HepG2 (cell line): ENCODE data around the gene ZNF853. TPM values are rescaled to one million over a fixed set of nuclear protein-coding genes. Genes with fewer than 3 reads are reported as not detected.

Experiments
- ATF6 ChIP-seq: sonication (generic); formaldehyde crosslinking; conservative IDR thresholded peaks from 2 replicates; pipeline ENCODE4 v1.4.0; 2020; ENCODE audit warnings: missing genetic modification reagents
- ATRX ChIP-seq: sonication (generic); formaldehyde crosslinking; IDR thresholded peaks from 2 replicates; pipeline ENCODE4 v1.4.0; 2020; ENCODE audit warnings: missing genetic modification reagents, borderline replicate concordance
- CREM ChIP-seq, 2 experiments: sonication (generic) in 1 of 2; formaldehyde crosslinking in 1 of 2; IDR thresholded peaks; 2 replicates each; pipeline versions ENCODE4 v1.4.0 to v1.6.1; 2016 to 2020; ENCODE audit warnings: antibody characterized with exemption in 1 of 2, mild to moderate bottlenecking in 1 of 2, missing genetic modification reagents in 1 of 2
- FIP1L1 ChIP-seq: fragments of 200-400 bp; formaldehyde crosslinking; IDR thresholded peaks from 2 replicates; pipeline ENCODE4 v1.6.1; 2018; ENCODE audit warnings: low read depth, mild to moderate bottlenecking, low read length, moderate library complexity, borderline replicate concordance; ENCODE audit not compliant: insufficient read depth
- FLYWCH1 ChIP-seq: sonication (generic); formaldehyde crosslinking; IDR thresholded peaks from 2 replicates; pipeline ENCODE4 v1.8.1; 2023; ENCODE audit warnings: mild to moderate bottlenecking, missing genetic modification reagents
- GRHL1 ChIP-seq: sonication (generic); formaldehyde crosslinking; conservative IDR thresholded peaks from 2 replicates; pipeline ENCODE4 v1.8.0; 2022; ENCODE audit warnings: missing genetic modification reagents
- HNF1B ChIP-seq: sonication (generic); formaldehyde crosslinking; IDR thresholded peaks from 2 replicates; pipeline ENCODE4 v1.5.1; 2020; ENCODE audit warnings: mild to moderate bottlenecking, moderate library complexity, missing genetic modification reagents
- KLF13 ChIP-seq: sonication (generic); formaldehyde crosslinking; IDR thresholded peaks from 2 replicates; pipeline ENCODE4 v1.4.0; 2020; ENCODE audit warnings: mild to moderate bottlenecking, missing genetic modification reagents
- NFE2L1 ChIP-seq: sonication (generic); formaldehyde crosslinking; IDR thresholded peaks from 2 replicates; pipeline ENCODE4 v1.4.0; 2020; ENCODE audit warnings: missing genetic modification reagents, mild to moderate bottlenecking, borderline replicate concordance
- RNF2 ChIP-seq: fragments of 450-650 bp; conservative IDR thresholded peaks from 2 replicates; pipeline ENCODE4 v1.6.1; 2016; ENCODE audit warnings: low read depth
- ZBTB3 ChIP-seq: sonication (generic); formaldehyde crosslinking; IDR thresholded peaks from 2 replicates; pipeline ENCODE4 v1.4.0; 2020; ENCODE audit warnings: low read depth, mild to moderate bottlenecking, moderate library complexity, missing genetic modification reagents, borderline replicate concordance
- ZC3H4 ChIP-seq: sonication (generic); formaldehyde crosslinking; IDR thresholded peaks from 2 replicates; pipeline ENCODE4 v1.4.0; 2020; ENCODE audit warnings: missing genetic modification reagents, borderline replicate concordance
- ZFP41 ChIP-seq: sonication (generic); formaldehyde crosslinking; IDR thresholded peaks from 2 replicates; pipeline ENCODE4 v1.4.0; 2020; ENCODE audit warnings: mild to moderate bottlenecking, missing genetic modification reagents, borderline replicate concordance
- ZFYVE20 ChIP-seq: sonication (generic); formaldehyde crosslinking; IDR thresholded peaks from 2 replicates; pipeline ENCODE4 v1.8.0; 2023; ENCODE audit warnings: low read depth, mild to moderate bottlenecking, moderate library complexity, missing genetic modification reagents, borderline replicate concordance
- ZMYM3 ChIP-seq: sonication (generic); formaldehyde crosslinking; IDR thresholded peaks from 2 replicates; pipeline ENCODE4 v1.5.1; 2020; ENCODE audit warnings: mild to moderate bottlenecking, missing genetic modification reagents
- ZNF747 ChIP-seq: sonication (generic); formaldehyde crosslinking; IDR thresholded peaks from 2 replicates; pipeline ENCODE4 v1.8.1; 2023; ENCODE audit warnings: missing genetic modification reagents, mild to moderate bottlenecking, borderline replicate concordance
- ZNF780A ChIP-seq: sonication (generic); formaldehyde crosslinking; IDR thresholded peaks from 2 replicates; pipeline ENCODE4 v1.8.0; 2022; ENCODE audit warnings: mild to moderate bottlenecking, missing genetic modification reagents, moderate library complexity
- ZNF788 ChIP-seq: sonication (generic); formaldehyde crosslinking; IDR thresholded peaks from 2 replicates; pipeline ENCODE4 v1.5.0; 2020; ENCODE audit warnings: mild to moderate bottlenecking, missing genetic modification reagents, borderline replicate concordance
- ZNF792 ChIP-seq: IDR thresholded peaks from 2 replicates; pipeline ENCODE4 v1.6.1; 2016
- polyA plus RNA-seq, 8 experiments: library from polyadenylated mRNA; depleted of rRNA in 3 of 8; stranded (reverse) in 7 of 8; unstranded in 1 of 8; fragments of >200 nt; fragmentation: Illumina TruSeq in 4 of 8; extraction: Trizol in 4 of 8; gene quantifications; 2 replicates each; pipeline versions ENCODE4 v1.2.1 to v1.2.3, GENCODE V29; 2011 to 2016; ENCODE audit warnings: low read depth in 4 of 8, missing spikeins in 1 of 8, mixed read lengths in 1 of 8; ENCODE audit not compliant: insufficient read depth in 1 of 8
- total RNA-seq, 5 experiments: library from RNA; depleted of rRNA; stranded (reverse); fragments of >200 nt; fragmentation: Illumina TruSeq; extraction: Trizol; gene quantifications; 2 replicates each; pipeline ENCODE4 v1.2.3, GENCODE V29; 2016; ENCODE audit warnings: low read depth in 1 of 5
- TF ChIP-seq, protein P1 (sequence below): sonication (generic); formaldehyde crosslinking; IDR thresholded peaks from 2 replicates; pipeline ENCODE4 v1.8.1; 2023; ENCODE audit warnings: mild to moderate bottlenecking, missing genetic modification reagents
- TF ChIP-seq, protein P2 (sequence below): sonication (generic); formaldehyde crosslinking; IDR thresholded peaks from 2 replicates; pipeline ENCODE4 v1.5.0; 2020; ENCODE audit warnings: missing genetic modification reagents

The ZNF853 gene
- total and polyA plus RNA-seq, 2 of the 13 experiments (the other 11 are each of a cell fraction or from before 2014, with no cell fraction given), result 2.1 to 6.2 TPM

DNA sequence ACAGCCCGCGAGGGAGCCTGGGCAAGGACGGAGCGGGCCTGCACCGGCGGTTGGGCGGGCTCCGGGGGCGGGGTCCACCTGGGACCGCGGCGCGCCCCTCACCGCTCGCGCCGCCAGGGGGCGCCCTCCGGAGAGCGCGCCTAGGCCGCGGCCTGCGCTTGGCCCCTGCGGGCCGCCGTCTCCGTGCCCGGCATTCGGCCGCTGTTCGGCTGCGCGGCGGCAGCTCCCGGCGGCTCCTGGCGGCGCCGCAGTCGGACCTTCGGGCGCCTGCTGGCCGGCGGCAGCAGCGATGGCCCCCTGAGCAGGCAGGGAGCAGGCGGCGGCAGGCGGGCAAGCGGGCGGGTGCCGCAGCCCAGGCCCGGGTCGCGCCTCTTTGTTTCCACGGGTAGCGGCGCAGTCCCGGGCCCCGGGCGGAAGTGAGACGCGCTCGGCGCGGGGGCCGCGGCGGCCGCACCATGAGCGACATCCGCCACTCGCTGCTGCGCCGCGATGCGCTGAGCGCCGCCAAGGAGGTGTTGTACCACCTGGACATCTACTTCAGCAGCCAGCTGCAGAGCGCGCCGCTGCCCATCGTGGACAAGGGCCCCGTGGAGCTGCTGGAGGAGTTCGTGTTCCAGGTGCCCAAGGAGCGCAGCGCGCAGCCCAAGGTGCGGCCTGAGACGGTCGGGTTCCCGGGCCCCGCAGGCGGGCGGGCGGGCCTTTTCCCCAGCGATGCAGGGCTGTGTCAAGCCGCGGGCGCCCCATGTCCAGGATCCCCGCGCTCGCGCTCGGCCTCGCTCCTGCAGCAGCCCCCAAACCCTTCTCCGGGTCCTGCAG, 25.4 kb upstream of the ZNF853 start, which contains the start of gene INTS15 (continued):
- TF ChIP-seq ZFP41, result no peak
- no peak for TF ChIP-seq ZNF788
- TF ChIP-seq FLYWCH1 (CRISPR knock-in tag), result no peak
- no peak for TF ChIP-seq HNF1B (CRISPR knock-in tag)
- TF ChIP-seq KLF13 (CRISPR knock-in tag), result no peak
- TF ChIP-seq ZC3H4, result no peak
- TF ChIP-seq, protein P1, sequence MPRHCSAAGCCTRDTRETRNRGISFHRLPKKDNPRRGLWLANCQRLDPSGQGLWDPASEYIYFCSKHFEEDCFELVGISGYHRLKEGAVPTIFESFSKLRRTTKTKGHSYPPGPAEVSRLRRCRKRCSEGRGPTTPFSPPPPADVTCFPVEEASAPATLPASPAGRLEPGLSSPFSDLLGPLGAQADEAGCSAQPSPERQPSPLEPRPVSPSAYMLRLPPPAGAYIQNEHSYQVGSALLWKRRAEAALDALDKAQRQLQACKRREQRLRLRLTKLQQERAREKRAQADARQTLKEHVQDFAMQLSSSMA, result no peak
- no peak for TF ChIP-seq ZBTB3 (CRISPR knock-in tag)
- no peak for TF ChIP-seq ZFYVE20 (CRISPR knock-in tag)
- no peak for TF ChIP-seq CREM (IDR thresholded peaks at IDR 0.05)
- TF ChIP-seq CREM (CRISPR knock-in tag; IDR thresholded peaks at IDR 0.05), result no peak
- TF ChIP-seq, protein P2, sequence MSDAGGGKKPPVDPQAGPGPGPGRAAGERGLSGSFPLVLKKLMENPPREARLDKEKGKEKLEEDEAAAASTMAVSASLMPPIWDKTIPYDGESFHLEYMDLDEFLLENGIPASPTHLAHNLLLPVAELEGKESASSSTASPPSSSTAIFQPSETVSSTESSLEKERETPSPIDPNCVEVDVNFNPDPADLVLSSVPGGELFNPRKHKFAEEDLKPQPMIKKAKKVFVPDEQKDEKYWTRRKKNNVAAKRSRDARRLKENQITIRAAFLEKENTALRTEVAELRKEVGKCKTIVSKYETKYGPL, result no peak
- TF ChIP-seq ATRX (CRISPR knock-in tag), result no peak
- TF ChIP-seq RNF2, result peak; percentile 16; the same call in 1 of the 2 replicates
- no peak for TF ChIP-seq ZNF792
- no peak for TF ChIP-seq ZMYM3 (CRISPR knock-in tag)
- TF ChIP-seq ATF6 (CRISPR knock-in tag), result no peak
- TF ChIP-seq NFE2L1 (CRISPR knock-in tag), result no peak
- no peak for TF ChIP-seq ZNF747 (CRISPR knock-in tag)
- TF ChIP-seq ZNF780A (CRISPR knock-in tag), result no peak
- TF ChIP-seq GRHL1 (CRISPR knock-in tag), result no peak
- no peak for TF ChIP-seq FIP1L1
